NCI-H1436 treated with DMSO at 0.1 percent for 48 hours (cell line): ENCODE data around the gene PMM1.

ENCODE experiments used
- DNase-seq: peaks from one replicate; lab custom pipeline; 2025; lab: John Stamatoyannopoulos, UW

PMM1 gene

GRCh38 chr22:41537203-41537602 is 52.4 kb downstream of the PMM1 start:
- no peak for DNase-seq

- no peak for DNase-seq
Measured at GRCh38 chr22:41535244-41535643, 54.4 kb downstream of the PMM1 start.

DNA sequence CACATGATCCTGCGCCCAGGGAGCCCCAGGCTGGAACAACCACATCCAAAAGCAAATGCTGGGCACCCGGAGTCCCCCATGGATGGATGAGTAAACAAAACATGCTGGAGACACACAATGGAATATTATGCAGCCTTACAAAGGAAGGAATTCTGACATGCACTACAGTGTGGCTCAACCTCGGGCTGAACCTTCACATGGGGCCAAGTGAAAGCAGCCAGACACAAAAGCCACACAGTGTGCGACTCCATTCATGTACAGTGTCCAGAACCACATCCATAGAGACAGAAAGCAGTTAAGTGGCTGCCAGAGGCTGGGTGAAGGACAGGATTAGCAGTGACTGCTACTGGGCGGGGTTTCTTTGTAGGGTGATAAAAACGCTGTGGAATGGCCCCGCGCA is 55.4 kb downstream of the PMM1 start:
- DNase-seq: no peak

DNA sequence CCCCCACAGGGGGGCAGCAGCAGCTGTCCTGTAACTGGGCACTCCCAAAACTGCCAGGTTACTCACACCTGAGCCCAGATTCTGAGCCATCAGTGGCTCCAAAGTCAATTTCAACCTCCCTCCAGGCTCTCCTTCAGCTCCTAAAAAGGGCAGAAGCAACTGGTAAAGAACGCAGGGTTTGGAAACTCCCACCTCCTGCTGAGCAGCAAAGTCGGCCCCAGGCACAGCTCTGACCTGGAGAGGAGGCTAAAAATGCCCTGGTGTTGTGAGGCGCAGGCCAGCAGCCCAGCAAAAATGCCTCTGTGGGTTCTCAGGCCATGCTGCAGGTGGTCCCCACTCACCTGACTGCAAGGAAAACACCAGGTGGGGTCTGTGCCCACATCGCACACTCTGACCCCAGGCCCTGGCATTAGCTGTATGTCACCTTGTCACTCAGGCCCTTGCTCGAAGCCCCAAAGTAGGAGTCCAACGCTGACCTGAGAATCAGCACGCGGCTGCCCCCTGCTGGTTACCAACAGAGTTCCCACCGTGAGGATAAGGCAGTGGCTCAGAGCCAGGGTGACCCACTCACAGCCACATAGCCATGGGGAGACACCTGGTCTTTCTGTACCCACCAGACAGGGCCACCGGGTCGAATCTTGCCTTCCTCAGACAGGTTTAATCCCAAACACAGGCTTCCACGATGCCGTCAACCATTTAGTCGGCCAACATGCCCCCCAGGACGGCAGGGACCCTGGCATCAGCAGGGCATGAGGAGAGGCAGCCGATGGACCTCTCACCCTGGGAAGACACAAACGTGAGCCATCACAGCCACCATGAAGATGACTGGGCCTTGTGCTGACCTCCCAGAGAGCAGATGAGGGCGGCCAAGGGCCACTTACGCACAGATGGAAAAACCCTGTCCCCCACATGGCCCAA is 56.5 kb downstream of the PMM1 start:
- DNase-seq: no peak

DNA sequence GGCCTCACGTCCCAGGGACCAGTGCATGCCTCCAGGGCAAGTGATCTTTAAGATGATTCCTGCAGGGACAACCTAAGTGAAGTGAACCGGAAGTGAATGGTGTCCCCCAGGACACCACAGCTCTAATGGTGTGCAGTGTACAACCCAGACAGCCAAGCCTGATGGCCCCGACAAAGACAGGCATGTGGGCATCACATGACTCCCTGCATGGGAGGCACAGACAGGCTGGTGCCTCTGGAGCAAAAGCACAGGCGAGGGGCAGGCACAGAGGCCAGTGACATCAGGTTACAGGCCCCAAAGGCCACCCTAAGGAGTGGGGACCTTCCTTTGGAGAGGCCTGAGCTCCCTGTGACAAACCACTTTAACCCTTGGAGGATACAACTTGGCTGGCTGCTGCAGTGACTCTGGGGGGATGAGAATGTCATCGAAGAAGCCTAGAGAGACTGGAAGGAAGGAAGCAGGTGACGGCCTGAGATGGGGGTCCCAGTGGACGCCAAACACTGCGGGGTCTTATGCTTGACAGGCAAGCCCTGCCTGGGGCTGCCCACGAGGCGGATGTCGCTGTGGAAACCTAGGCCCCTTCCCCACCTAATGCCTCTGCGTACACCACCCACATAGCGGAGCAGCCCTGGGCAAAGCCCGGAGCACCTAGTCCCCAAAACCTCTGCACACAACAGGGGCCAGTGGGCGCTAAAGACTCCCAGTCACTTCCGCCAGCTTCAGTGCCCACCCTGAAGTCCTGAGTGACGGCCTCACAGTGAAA is 57.7 kb downstream of the PMM1 start:
- no peak for DNase-seq

DNA sequence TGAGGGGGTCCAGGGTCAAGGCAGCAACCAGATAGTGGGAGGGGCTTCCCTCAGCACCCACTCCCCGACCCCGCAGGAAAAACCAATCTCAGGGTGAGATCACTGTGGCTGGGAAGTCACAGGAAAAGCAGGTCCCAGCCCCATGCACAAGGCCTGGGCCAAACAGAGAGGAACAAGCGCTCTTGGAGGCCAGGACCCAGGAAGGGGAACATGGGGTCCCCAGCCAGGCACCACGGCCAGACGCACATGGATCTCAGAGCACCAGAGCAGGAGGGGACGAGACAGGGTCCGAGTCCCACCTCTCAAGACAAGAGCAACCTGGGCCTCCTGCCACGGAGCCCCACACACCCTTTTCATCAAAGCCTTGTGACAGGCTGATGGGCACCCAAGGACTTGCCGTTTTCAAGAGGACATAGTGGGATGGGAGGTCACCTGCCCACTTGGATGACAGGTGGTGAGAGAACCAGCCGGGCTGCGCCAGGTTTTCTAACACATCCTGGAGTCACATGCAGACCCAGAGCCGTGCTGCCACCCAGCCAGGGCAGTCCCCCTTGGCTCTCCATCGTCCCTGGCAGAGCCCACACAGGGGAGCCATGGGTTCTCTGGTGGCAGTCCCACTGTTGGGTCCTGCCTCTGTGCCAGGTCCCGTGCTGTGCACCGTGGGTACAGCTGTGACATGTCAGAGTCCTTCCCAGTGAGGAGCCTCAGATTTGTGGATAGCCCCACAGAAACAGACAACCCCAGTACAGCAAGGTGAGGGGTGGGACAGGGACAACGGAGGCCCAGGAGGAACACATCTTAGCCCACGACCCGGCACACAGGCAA is 58.5 kb downstream of the PMM1 start:
- no peak for DNase-seq

GRCh38 chr22:41528938-41529561 is 60.6 kb downstream of the PMM1 start:
- DNase-seq: no peak

- DNase-seq: no peak
Measured at GRCh38 chr22:41528132-41528766, 61.4 kb downstream of the PMM1 start.
